Breast epithelium (tissue), 4 donors: Measurements from ENCODE around the gene ZNF606. TPM values are rescaled to one million over a fixed set of nuclear protein-coding genes. Genes with fewer than 3 reads are reported as not detected.

ENCODE experiments used
- DNase-seq, 2 donors: peaks; one replicate each; pipeline ENCODE4 v3.0.0-alpha.2; 2019; ENCODE audit warnings: low spot score in 2 of 2
- H3K27ac ChIP-seq, 2 donors: fragments of 200-600 bp; sonication (generic) in 1 of 2; one replicate each; pipeline ENCODE4 v1.5.1; 2016 to 2019; ENCODE audit warnings: mild to moderate bottlenecking in 1 of 2
- H3K27me3 ChIP-seq, 2 donors: fragments of 200-600 bp; sonication (generic) in 1 of 2; one replicate each; pipeline versions ENCODE4 v1.5.1 to v1.6.0; 2017 to 2019; ENCODE audit warnings: control low read depth in 1 of 2, mild to moderate bottlenecking in 1 of 2
- H3K36me3 ChIP-seq: fragments of 200-600 bp; one replicate; pipeline ENCODE4 v1.5.1; 2019
- H3K4me1 ChIP-seq, 2 donors: fragments of 200-600 bp; sonication (generic); one replicate each; pipeline ENCODE4 v1.5.1; 2016 to 2019; ENCODE audit warnings: control low read depth in 1 of 2
- H3K4me3 ChIP-seq, 3 donors: fragments of 200-600 bp; sonication (generic); 1 replicate in 2 of 3; 2 replicates in 1 of 3; pipeline ENCODE4 v1.5.1; 2016 to 2019; ENCODE audit warnings: mild to moderate bottlenecking in 3 of 3, moderate library complexity in 2 of 3
- H3K9me3 ChIP-seq, 2 donors: fragments of 200-600 bp; sonication (generic) in 1 of 2; one replicate each; pipeline ENCODE4 v1.5.1; 2016 to 2019; ENCODE audit warnings: control low read depth in 1 of 2
- CTCF ChIP-seq, 3 donors: fragments of 450-650 bp; IDR thresholded peaks; one replicate each; pipeline ENCODE4 v1.5.1; 2016 to 2017; ENCODE audit warnings: antibody characterized with exemption in 3 of 3, mild to moderate bottlenecking in 3 of 3, moderate library complexity in 3 of 3
- POLR2A ChIP-seq: fragments of 450-650 bp; IDR thresholded peaks from one replicate; pipeline ENCODE4 v1.6.1; 2016; ENCODE audit warnings: antibody characterized with exemption, mild to moderate bottlenecking, moderate library complexity
- POLR2AphosphoS5 ChIP-seq, 3 donors: sonication (generic); formaldehyde crosslinking; IDR thresholded peaks; one replicate each; pipeline ENCODE4 v1.6.1; 2017; ENCODE audit warnings: antibody characterized with exemption in 3 of 3
- intact Hi-C: fragments of 100-400 bp; cut with DNase I; formaldehyde crosslinking; loops from one replicate; pipeline ENCODE4 v1.15.1; 2023; ENCODE audit warnings: low total_unique reads
- total RNA-seq, 3 donors: library from RNA; depleted of rRNA; stranded (reverse); fragments of >200 nt; gene quantifications; one replicate each; pipeline ENCODE4 v1.1.0, GENCODE V29; 2016

Gene ZNF606
- total RNA-seq, 3 donors from 2014 or later = 12.0 to 46.5 (median 21.6) TPM

- peak overlapping the region in 1 of 3 donors; percentile 47 for H3K4me3 ChIP-seq
- no peak for DNase-seq
- H3K27me3 ChIP-seq = peaks cover 0 to 10% of the 10 kb centered on the region in 2 donors
- TF ChIP-seq POLR2AphosphoS5 (IDR thresholded peaks at IDR 0.05) (no peak), POLR2A (no peak), CTCF (IDR thresholded peaks at IDR 0.05) (no peak)
- intact Hi-C loops = no loop called here
- no peak overlapping the region for H3K27ac ChIP-seq
- no peaks in the 10 kb centered on the region for H3K4me1 ChIP-seq
- peaks cover 38 to 76% of the 10 kb centered on the region in 2 donors for H3K9me3 ChIP-seq
- H3K36me3 ChIP-seq = no peaks in the 10 kb centered on the region
These were observed 35.5 kb upstream of the ZNF606 start for GRCh38 chr19:58037927-58038687.

- Histone ChIP-seq H3K4me1 (no peaks in the 10 kb centered on the region), H3K27ac (no peak overlapping the region), H3K27me3 (peaks cover 0 to 10% of the 10 kb centered on the region in 2 donors), H3K9me3 (peaks cover 18 to 65% of the 10 kb centered on the region in 2 donors), H3K4me3 (no peak overlapping the region), H3K36me3 (no peaks in the 10 kb centered on the region)
- no peak for DNase-seq
- intact Hi-C loops = no loop called here
- TF ChIP-seq CTCF (IDR thresholded peaks at IDR 0.05) (no peak), POLR2AphosphoS5 (IDR thresholded peaks at IDR 0.05) (no peak), POLR2A (no peak)
These were observed 33.2 kb upstream of the ZNF606 start for GRCh38 chr19:58035863-58036262.

GRCh38 chr19:58034477-58034793 is 31.8 kb upstream of the ZNF606 start:
- H3K4me1 ChIP-seq = no peaks in the 10 kb centered on the region
- H3K27ac ChIP-seq = peak overlapping the region; percentile 70 to 77
- intact Hi-C loops = no loop called here
- H3K4me3 ChIP-seq = peak overlapping the region; percentile 26 to 79 (median 66)
- H3K9me3 ChIP-seq = peaks cover 9 to 58% of the 10 kb centered on the region in 2 donors
- H3K27me3 ChIP-seq = peaks cover 0 to 10% of the 10 kb centered on the region in 2 donors
- H3K36me3 ChIP-seq = no peaks in the 10 kb centered on the region
- DNase-seq = peak in 1 of 2 donors; percentile 25
- no peak for TF ChIP-seq CTCF (IDR thresholded peaks at IDR 0.05)
- no peak for TF ChIP-seq POLR2AphosphoS5 (IDR thresholded peaks at IDR 0.05)

- TF ChIP-seq POLR2AphosphoS5 (IDR thresholded peaks at IDR 0.05) = peak in 1 of 3 donors; percentile 63
- TF ChIP-seq CTCF (IDR thresholded peaks at IDR 0.05) = no peak
- TF ChIP-seq POLR2A = no peak
- Histone ChIP-seq H3K4me3 (peak within 1 kb of the TSS; percentile 26 to 79 (median 66)), H3K27ac (peak within 1 kb of the TSS; percentile 70 to 77), H3K27me3 (peaks cover 0 to 10% of the 10 kb centered on the region in 2 donors), H3K9me3 (peaks cover 9 to 55% of the 10 kb centered on the region in 2 donors), H3K36me3 (no peaks in the 10 kb centered on the region), H3K4me1 (no peaks in the 10 kb centered on the region)
- intact Hi-C loops = no loop called here
- peak; percentile 93 to 96 for DNase-seq
These were observed 31.3 kb upstream of the ZNF606 start, which contains the start of gene ZSCAN1 for GRCh38 chr19:58033741-58034476. TSS of gene ZSCAN1 (plus strand) at chr19:58034025. CDS start at chr19:58037837, 3,812 bp downstream.

GRCh38 chr19:58024661-58025060 is 22.0 kb upstream of the ZNF606 start:
- Histone ChIP-seq H3K27ac (no peak overlapping the region), H3K36me3 (no peaks in the 10 kb centered on the region), H3K9me3 (peaks cover 9 to 12% of the 10 kb centered on the region in 2 donors), H3K4me3 (no peak overlapping the region), H3K4me1 (no peaks in the 10 kb centered on the region), H3K27me3 (no peaks in the 10 kb centered on the region)
- intact Hi-C loops = loop anchor here (10.0 kb wide), 1 partner anchor 130 kb away; the partner anchor contains the start of gene ZNF329
- TF ChIP-seq CTCF (IDR thresholded peaks at IDR 0.05) (no peak), POLR2A (no peak), POLR2AphosphoS5 (IDR thresholded peaks at IDR 0.05) (no peak)
- DNase-seq = no peak
